Measurements from ENCODE around the gene SORBS1. TPM values are rescaled to one million over a fixed set of nuclear protein-coding genes. Genes with fewer than 3 reads are reported as not detected.

The SORBS1 gene
- total RNA-seq, 1 experiment from 2014 or later, result 0.56 TPM

GRCh38 chr10:95399183-95399582, 162.0 kb downstream of the SORBS1 start:
- POLR2A ChIA-PET (ENCODE audit: low non-redundant PET), result no interaction called here
- TF ChIP-seq CTCF (conservative IDR thresholded peaks at IDR 0.05; ENCODE audit: low read depth, low read length) (no peak), EZH2 (IDR thresholded peaks at IDR 0.05; ENCODE audit: borderline replicate concordance, low read depth, low read length, poor library complexity, severe bottlenecking) (no peak)
- CTCF ChIA-PET, result interaction anchor here (0.6 kb wide), 1 partner anchor 31 kb away, joined by 3 read pairs; no protein-coding TSS in a partner anchor
- no peaks in the 10 kb centered on the region for H3K36me3 ChIP-seq (ENCODE audit: insufficient read depth, low read length, poor library complexity, severe bottlenecking)
- BruUV-seq (replicated peaks), result no TSS peak
- intact Hi-C loops (cut with micrococcal nuclease; ENCODE audit: unreplicated experiment), result no loop called here
- H3K4me1 ChIP-seq (ENCODE audit: insufficient read depth, low read length, poor library complexity, severe bottlenecking), result no peaks in the 10 kb centered on the region
- no peak for DNase-seq (ENCODE audit: low spot score)
- H3K4me3 ChIP-seq (ENCODE audit: low read depth, low read length, poor library complexity, severe bottlenecking), result no peak overlapping the region
- peaks cover 2% of the 10 kb centered on the region for H3K27me3 ChIP-seq (replicated peaks; ENCODE audit: insufficient read depth, low read depth, low read length, poor library complexity)
- H3K27ac ChIP-seq (ENCODE audit: low read depth, low read length, poor library complexity, severe bottlenecking), result no peak overlapping the region
- no peaks in the 10 kb centered on the region for H3K9me3 ChIP-seq (ENCODE audit: low read depth, low read length, poor library complexity, severe bottlenecking)

GRCh38 chr10:95397747-95398146, 163.4 kb downstream of the SORBS1 start:
- TF ChIP-seq CTCF (conservative IDR thresholded peaks at IDR 0.05; ENCODE audit: low read depth, low read length), result no peak
- TF ChIP-seq EZH2 (IDR thresholded peaks at IDR 0.05; ENCODE audit: borderline replicate concordance, low read depth, low read length, poor library complexity, severe bottlenecking), result no peak
- no TSS peak for BruUV-seq (replicated peaks)
- no peak overlapping the region for H3K4me3 ChIP-seq (ENCODE audit: low read depth, low read length, poor library complexity, severe bottlenecking)
- H3K9me3 ChIP-seq (ENCODE audit: low read depth, low read length, poor library complexity, severe bottlenecking), result no peaks in the 10 kb centered on the region
- no peak overlapping the region for H3K27ac ChIP-seq (ENCODE audit: low read depth, low read length, poor library complexity, severe bottlenecking)
- ChIA-PET CTCF (no interaction called here), POLR2A (ENCODE audit: low non-redundant PET) (no interaction called here)
- H3K27me3 ChIP-seq (replicated peaks; ENCODE audit: insufficient read depth, low read depth, low read length, poor library complexity), result peaks cover 2% of the 10 kb centered on the region
- no peaks in the 10 kb centered on the region for H3K4me1 ChIP-seq (ENCODE audit: insufficient read depth, low read length, poor library complexity, severe bottlenecking)
- DNase-seq (ENCODE audit: low spot score), result no peak
- intact Hi-C loops (cut with micrococcal nuclease; ENCODE audit: unreplicated experiment), result no loop called here
- no peaks in the 10 kb centered on the region for H3K36me3 ChIP-seq (ENCODE audit: insufficient read depth, low read length, poor library complexity, severe bottlenecking)

GRCh38 chr10:95395947-95396449, 165.2 kb downstream of the SORBS1 start:
- H3K4me1 ChIP-seq (ENCODE audit: insufficient read depth, low read length, poor library complexity, severe bottlenecking), result no peaks in the 10 kb centered on the region
- no peak for TF ChIP-seq CTCF (conservative IDR thresholded peaks at IDR 0.05; ENCODE audit: low read depth, low read length)
- no peak for TF ChIP-seq EZH2 (IDR thresholded peaks at IDR 0.05; ENCODE audit: borderline replicate concordance, low read depth, low read length, poor library complexity, severe bottlenecking)
- ChIA-PET POLR2A (ENCODE audit: low non-redundant PET) (no interaction called here), CTCF (no interaction called here)
- no peak for DNase-seq (ENCODE audit: low spot score)
- H3K36me3 ChIP-seq (ENCODE audit: insufficient read depth, low read length, poor library complexity, severe bottlenecking), result no peaks in the 10 kb centered on the region
- H3K9me3 ChIP-seq (ENCODE audit: low read depth, low read length, poor library complexity, severe bottlenecking), result no peaks in the 10 kb centered on the region
- no peak overlapping the region for H3K4me3 ChIP-seq (ENCODE audit: low read depth, low read length, poor library complexity, severe bottlenecking)
- BruUV-seq (replicated peaks), result no TSS peak
- H3K27ac ChIP-seq (ENCODE audit: low read depth, low read length, poor library complexity, severe bottlenecking), result no peak overlapping the region
- H3K27me3 ChIP-seq (replicated peaks; ENCODE audit: insufficient read depth, low read depth, low read length, poor library complexity), result peaks cover 2% of the 10 kb centered on the region
- intact Hi-C loops (cut with micrococcal nuclease; ENCODE audit: unreplicated experiment), result no loop called here

Measured in A673 (cell line).